PFSK-1 (cell line): ENCODE results near the gene COQ8A.

Experiments
- FOXP2 ChIP-seq: optimal IDR thresholded peaks from 2 replicates; pipeline ENCODE3; 2011; ENCODE audit warnings: borderline replicate concordance, control low read depth, inconsistent platforms; ENCODE audit not compliant: insufficient read depth; ENCODE audit errors: extremely low read length, extremely low read depth
- POLR2AphosphoS5 ChIP-seq: IDR thresholded peaks from 2 replicates; pipeline ENCODE4 v1.6.1; 2012; ENCODE audit warnings: low read depth, mild to moderate bottlenecking, control low read depth, low read length, moderate library complexity
- REST ChIP-seq, 2 experiments: IDR thresholded peaks; 2 replicates each; pipeline versions ENCODE4 v1.6.1 to v1.8.0; 2011 to 2012; ENCODE audit warnings: low read depth in 2 of 2, low read length in 2 of 2, control low read depth in 1 of 2, inconsistent platforms in 1 of 2, mild to moderate bottlenecking in 1 of 2, moderate library complexity in 1 of 2; ENCODE audit not compliant: insufficient read depth in 1 of 2
- SIN3A ChIP-seq: IDR thresholded peaks from 2 replicates; pipeline ENCODE4 v1.6.1; 2012; ENCODE audit warnings: mild to moderate bottlenecking, low read length, moderate library complexity, borderline replicate concordance; ENCODE audit not compliant: insufficient read depth
- TAF1 ChIP-seq: IDR thresholded peaks from 2 replicates; pipeline ENCODE4 v1.6.1; 2012; ENCODE audit warnings: low read length, control low read depth, borderline replicate concordance; ENCODE audit not compliant: insufficient read depth

Gene COQ8A

GRCh38 chr1:226908913-226909312, 31.2 kb upstream of the COQ8A start:
- no peak for TF ChIP-seq FOXP2
- no peak for TF ChIP-seq REST (IDR thresholded peaks at IDR 0.05; ENCODE audit: insufficient read depth in 1 of 2, low read depth in 2 of 2, low read length in 2 of 2)
- no peak for TF ChIP-seq SIN3A
- no peak for TF ChIP-seq TAF1
- no peak for TF ChIP-seq POLR2AphosphoS5

- TF ChIP-seq SIN3A (no peak), TAF1 (no peak), REST (IDR thresholded peaks at IDR 0.05; ENCODE audit: insufficient read depth in 1 of 2, low read depth in 2 of 2, low read length in 2 of 2) (no peak), FOXP2 (no peak), POLR2AphosphoS5 (no peak)
These were observed 27.4 kb upstream of the COQ8A start for GRCh38 chr1:226912587-226913176.

- TF ChIP-seq FOXP2 (no peak), POLR2AphosphoS5 (no peak), REST (IDR thresholded peaks at IDR 0.05; ENCODE audit: insufficient read depth in 1 of 2, low read depth in 2 of 2, low read length in 2 of 2) (no peak), TAF1 (no peak)
These were observed 24.5 kb upstream of the COQ8A start for GRCh38 chr1:226915672-226915995.

GRCh38 chr1:226916497-226916896, 23.6 kb upstream of the COQ8A start:
- TF ChIP-seq REST (IDR thresholded peaks at IDR 0.05; ENCODE audit: insufficient read depth in 1 of 2, low read depth in 2 of 2, low read length in 2 of 2) = no peak
- TF ChIP-seq SIN3A = no peak
- no peak for TF ChIP-seq TAF1
- no peak for TF ChIP-seq POLR2AphosphoS5
- TF ChIP-seq FOXP2 = no peak

- TF ChIP-seq REST (IDR thresholded peaks at IDR 0.05; ENCODE audit: insufficient read depth in 1 of 2, low read depth in 2 of 2, low read length in 2 of 2) = no peak
- TF ChIP-seq POLR2AphosphoS5 = no peak
- TF ChIP-seq SIN3A = no peak
- TF ChIP-seq FOXP2 = no peak
- TF ChIP-seq TAF1 = no peak
These were observed 20.5 kb upstream of the COQ8A start for GRCh38 chr1:226919587-226919986.
